ENCODE results near the gene ZBED5.
"Not testable (repeated sequence)": the region's sequence is repeated elsewhere in the genome, so short reads cannot be mapped to it uniquely, and the experiment has no call there.

ZBED5 gene

GRCh38 chr11:10857709-10858438 lies at the start of gene ZBED5:
TSS of gene ZBED5 (minus strand) at chr11:10858053. CDS start at chr11:10854945, 3,108 bp downstream.
- DNase-seq (ENCODE audit: low read depth) = peak; percentile 89

GRCh38 chr11:10906521-10906920 lies 48.7 kb upstream of the ZBED5 start:
- DNase-seq (ENCODE audit: low read depth) = no peak

DNA sequence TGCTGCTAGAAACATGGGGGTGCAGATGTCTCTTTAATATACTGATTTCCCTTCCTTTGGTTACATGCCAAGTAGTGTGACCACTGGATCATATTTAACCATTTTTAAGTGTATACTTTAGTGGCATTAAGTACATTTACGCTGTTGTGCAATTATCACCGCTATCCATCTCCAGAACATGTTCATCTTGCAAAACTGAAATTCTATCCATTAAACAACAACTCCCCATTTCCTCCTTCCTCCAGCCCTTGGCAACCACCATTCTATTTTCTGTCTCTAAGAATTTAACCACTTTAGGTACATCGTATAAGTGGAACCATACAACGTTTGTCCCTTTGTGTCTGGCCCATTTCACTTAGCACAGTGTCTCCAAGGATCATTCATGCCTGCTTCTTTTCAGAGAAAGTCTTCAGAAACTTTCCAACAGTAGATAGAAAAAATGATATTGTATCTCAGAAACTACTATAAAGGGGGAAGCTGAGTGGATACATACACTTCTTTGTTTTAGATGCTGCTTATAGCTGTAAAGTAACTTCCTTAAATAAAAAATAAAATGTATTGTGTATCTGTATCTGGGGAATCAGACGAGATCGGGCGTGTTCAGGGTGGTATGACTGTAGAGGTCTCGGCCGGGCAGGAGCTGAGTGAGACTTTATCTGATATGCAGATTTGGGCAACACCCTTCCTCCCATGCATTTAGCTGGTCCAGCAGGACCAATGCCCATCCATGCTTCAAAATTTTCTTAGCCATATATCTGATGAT lies 44.6 kb upstream of the ZBED5 start:
- DNase-seq (ENCODE audit: low read depth) = no peak

DNA sequence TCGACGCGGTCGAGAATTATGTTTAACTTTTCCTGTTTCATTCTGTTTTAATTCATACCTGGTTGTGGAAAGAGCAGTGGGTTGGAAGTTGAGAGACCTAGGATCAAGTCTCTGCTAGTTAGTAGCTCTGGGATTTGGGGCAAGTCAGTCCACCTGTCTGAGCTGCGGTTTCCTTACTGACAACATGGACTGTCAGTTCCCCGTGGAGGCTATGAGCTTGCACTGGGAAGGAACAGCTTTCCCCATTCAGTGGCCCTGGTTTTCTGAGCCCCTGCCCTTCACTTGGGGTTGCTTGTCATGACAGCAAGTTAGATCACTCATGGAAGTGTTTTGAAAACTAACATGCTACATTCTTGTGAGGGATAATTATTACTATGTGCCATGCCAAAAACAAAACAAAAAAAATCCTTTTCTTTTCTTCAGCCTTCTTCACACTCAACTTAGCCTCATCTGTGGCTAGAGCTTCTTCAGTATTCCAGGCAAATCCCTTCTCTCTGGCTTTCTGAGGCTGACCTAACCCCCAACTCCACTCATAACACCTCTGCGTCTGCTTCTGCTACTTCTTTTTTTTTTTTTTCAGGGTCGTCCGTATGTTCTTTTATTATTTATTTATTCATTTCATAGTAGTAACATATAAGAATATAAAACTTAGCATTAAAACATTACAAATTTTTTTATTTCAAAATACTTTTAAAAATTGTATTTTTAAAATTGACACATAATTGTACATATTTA lies 43.0 kb upstream of the ZBED5 start:
- no peak for DNase-seq (ENCODE audit: low read depth)

GRCh38 chr11:10899121-10899830 lies 41.4 kb upstream of the ZBED5 start:
- no peak for DNase-seq (ENCODE audit: low read depth)

DNA sequence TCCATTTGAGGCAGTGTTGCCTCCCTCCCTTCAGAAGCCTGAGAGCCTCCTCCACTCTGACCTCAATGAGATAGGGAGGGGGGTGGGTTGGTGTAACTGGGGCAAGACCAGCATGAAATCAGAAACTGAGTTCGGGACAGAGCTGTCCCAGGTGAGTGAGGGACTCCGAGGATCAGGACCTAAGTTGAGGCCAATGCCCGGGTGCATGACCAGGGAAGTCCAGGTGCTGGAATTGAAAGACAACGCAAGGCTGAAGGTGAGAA lies 40.8 kb upstream of the ZBED5 start:
- no peak for DNase-seq (ENCODE audit: low read depth)

- no peak for DNase-seq (ENCODE audit: low read depth)
Observed at GRCh38 chr11:10898003-10898762, 40.3 kb upstream of the ZBED5 start.

DNA sequence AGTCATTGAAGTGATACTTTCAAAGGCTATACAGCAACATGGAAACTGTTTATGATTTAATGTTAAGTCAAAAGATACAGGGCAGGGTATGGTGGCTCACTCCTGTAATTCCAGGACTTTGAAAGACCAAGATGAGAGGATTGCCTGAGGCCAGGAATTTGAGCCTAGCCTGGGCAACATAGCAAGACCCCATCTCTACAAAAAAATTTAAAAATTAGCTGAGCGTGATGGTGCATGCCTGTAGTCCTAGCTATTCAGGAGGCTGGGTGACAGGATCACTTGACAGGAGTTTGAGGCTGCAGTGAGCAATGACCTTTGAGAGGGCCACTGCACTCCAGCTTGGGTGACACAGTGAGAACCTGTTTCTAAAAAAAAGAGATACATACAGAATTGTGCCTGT lies 39.3 kb upstream of the ZBED5 start:
- no peak for DNase-seq (ENCODE audit: low read depth)

- no peak for DNase-seq (ENCODE audit: low read depth)
Observed at GRCh38 chr11:10896493-10896892, 38.6 kb upstream of the ZBED5 start.

DNA sequence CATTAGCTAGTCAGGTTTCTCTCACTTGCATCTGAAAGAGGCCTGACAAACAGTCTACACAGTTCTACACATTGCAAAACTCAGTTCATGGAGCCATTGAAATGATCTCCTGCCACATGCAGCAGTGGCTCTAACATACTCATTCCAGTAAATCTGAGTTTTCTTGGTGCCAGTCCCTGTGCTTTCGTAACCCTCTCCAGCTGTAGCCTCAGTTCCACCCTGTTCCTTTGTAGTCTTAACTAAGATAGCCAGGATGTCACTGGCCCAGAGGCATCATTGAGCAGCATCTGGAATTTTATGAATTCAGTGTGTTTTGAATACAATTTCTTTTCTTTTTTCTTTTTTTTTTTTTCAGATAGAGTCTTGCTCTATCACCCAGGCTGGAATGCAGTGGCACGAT lies 37.4 kb upstream of the ZBED5 start:
- DNase-seq (ENCODE audit: low read depth) = no peak

GRCh38 chr11:10894666-10895065 lies 36.8 kb upstream of the ZBED5 start:
- no peak for DNase-seq (ENCODE audit: low read depth)

DNA sequence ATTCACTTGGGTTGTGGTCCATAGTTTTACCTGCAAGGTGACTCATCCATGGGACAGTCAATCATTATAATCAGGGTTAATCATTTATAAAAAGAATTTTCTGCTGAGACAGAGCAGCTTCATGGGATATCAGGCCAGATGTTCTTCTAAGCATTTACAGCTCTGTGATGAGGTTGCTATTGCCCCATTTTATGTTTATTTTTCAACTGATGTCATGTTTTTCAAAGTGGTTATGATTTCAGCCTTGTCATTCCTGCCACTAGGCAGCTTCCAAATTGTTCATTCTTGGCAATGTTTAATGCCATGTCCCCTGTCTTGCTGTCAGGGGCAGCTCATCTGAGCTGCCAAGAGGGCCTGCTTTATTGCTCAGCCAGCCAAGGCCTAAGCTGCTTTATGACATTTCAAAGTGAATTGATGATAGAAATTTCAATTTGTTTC lies 35.9 kb upstream of the ZBED5 start:
- DNase-seq (ENCODE audit: low read depth) = no peak

GRCh38 chr11:10892250-10892649 lies 34.4 kb upstream of the ZBED5 start:
- no peak for DNase-seq (ENCODE audit: low read depth)

- DNase-seq (ENCODE audit: low read depth) = no peak
Observed at GRCh38 chr11:10891151-10891720, 33.4 kb upstream of the ZBED5 start.

DNA sequence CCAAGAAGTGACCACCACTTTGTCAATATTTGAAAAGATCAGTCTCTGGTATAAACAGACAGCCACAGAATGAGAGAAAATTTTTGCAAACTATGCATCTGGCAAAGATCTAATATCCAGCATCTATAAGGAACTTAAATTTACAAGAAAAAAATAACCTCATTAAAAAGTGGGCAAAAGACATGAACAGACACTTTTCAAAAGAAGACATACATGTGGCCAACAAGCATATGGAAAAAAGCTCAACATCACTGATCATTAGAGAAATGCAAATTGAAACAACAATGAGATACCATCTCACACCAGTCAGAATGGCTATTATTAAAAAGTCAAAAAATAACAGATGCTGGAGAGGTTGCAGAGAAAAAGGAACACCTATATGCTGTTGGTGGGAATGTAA lies 32.2 kb upstream of the ZBED5 start:
- DNase-seq (ENCODE audit: low read depth) = not testable (repeated sequence)

DNA sequence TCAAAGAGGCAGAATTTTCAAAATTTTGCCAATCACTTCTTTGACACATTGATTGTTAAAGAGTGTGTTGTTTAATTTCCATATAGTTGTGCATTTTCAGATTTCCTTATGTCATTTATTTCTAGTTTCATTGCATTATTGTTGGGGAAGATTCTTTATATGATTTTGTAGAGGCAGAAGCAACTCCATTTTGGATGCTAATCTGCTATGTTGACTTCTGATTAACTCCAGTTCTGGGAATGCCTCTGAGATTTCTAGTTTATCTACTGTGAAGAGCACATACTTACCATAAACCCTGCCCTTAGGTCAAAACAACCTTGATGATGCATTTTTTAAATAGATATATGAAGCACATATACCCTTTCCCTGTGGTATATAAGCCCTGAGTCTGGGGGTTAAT lies 29.5 kb upstream of the ZBED5 start:
- DNase-seq (ENCODE audit: low read depth) = no peak

DNA sequence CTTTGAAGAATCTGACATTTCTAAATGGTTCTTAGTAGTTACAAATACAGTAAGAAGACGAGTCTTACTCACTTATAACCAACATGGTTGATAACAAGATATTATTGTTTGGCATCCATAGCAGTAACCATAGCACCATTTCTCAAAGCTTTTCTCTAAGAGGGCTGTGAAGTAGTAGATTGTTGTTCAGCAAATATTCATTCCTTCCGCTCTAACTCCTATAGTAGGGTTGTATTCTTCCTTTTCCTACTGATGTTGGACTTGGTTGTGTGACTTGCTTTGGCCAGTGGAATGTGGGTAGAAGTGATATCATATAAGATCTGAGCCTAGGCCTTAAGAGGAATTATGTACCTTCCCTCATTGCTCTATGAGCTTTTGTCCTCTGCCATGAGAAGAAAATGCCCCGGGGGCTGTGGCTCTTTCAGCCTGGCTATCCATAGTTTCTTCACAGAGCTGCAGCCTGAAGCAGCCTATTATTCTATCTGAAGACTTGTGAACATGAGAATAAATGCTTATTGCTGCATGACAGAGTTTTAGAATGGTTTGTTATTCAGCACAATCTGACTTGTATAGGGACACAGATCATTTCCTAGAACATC lies 28.9 kb upstream of the ZBED5 start:
- no peak for DNase-seq (ENCODE audit: low read depth)

- no peak for DNase-seq (ENCODE audit: low read depth)
Observed at GRCh38 chr11:10885703-10886363, 28.0 kb upstream of the ZBED5 start.

DNA sequence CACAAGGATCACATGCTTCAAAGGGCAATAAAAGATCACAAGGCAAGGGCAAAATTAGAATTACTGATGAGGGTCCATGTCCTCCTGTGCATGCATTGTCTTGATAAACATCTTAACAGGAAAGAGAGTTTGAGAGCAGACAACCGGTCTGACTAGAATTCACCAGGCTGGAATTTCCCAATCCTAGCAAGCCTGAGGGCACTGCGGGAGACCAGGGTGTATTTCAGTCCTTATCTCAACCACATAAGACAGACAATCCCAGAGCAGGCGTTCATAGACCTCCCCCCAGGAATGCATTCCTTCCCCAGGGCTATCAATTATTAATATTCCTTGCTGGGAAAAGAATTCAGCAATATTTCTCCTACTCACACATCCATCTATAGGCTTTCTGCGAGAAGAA lies 26.4 kb upstream of the ZBED5 start:
- not testable (repeated sequence) for DNase-seq (ENCODE audit: low read depth)

GRCh38 chr11:10881892-10882291 lies 24.0 kb upstream of the ZBED5 start:
- DNase-seq (ENCODE audit: low read depth) = no peak

All from T-helper 22 cell (primary cell).